Activated CD4-positive, alpha-beta T cell treated with anti-CD3 and anti-CD28 coated beads, Interleukin-10, Interleukin-2, amounts not matched to agents 100 ng/mL and 50 ng/mL, durations not matched to agents 16 hours and 8 hours (primary cell): ENCODE results near the gene TAGAP.
A peak's percentile ranks its signal among the peaks of the same experiment; 100 is the strongest.

ENCODE experiments used
- DNase-seq: peaks from one replicate; pipeline ENCODE4 v3.0.0-alpha.2; 2020

The TAGAP gene

GRCh38 chr6:159044899-159045727 is at the start of gene TAGAP:
Gene TAGAP (minus strand): TSS chr6:159044991. CDS start chr6:159044146, 845 bp downstream.
- peak; percentile 93 for DNase-seq

GRCh38 chr6:159093609-159094443 is 49.0 kb upstream of the TAGAP start:
- no peak for DNase-seq

GRCh38 chr6:159092631-159093030 is 47.8 kb upstream of the TAGAP start:
- DNase-seq, result no peak

GRCh38 chr6:159090530-159091480 is 46.0 kb upstream of the TAGAP start:
- no peak for DNase-seq

- peak; percentile 34 for DNase-seq
Measured at GRCh38 chr6:159089909-159090308, 45.1 kb upstream of the TAGAP start.

- no peak for DNase-seq
Measured at GRCh38 chr6:159089443-159089842, 44.7 kb upstream of the TAGAP start.

- no peak for DNase-seq
Measured at GRCh38 chr6:159086033-159086618, 41.3 kb upstream of the TAGAP start.

- DNase-seq, result no peak
Measured at GRCh38 chr6:159085396-159085895, 40.7 kb upstream of the TAGAP start.

GRCh38 chr6:159084493-159085091 is 39.8 kb upstream of the TAGAP start:
- DNase-seq, result no peak

GRCh38 chr6:159083146-159083545 is 38.4 kb upstream of the TAGAP start:
- DNase-seq, result no peak

GRCh38 chr6:159082039-159082815 is 37.4 kb upstream of the TAGAP start:
- no peak for DNase-seq

- DNase-seq, result no peak
Measured at GRCh38 chr6:159080217-159080976, 35.6 kb upstream of the TAGAP start.

GRCh38 chr6:159079367-159079766 is 34.6 kb upstream of the TAGAP start:
- DNase-seq, result no peak

- DNase-seq, result no peak
Measured at GRCh38 chr6:159077123-159077522, 32.3 kb upstream of the TAGAP start.

GRCh38 chr6:159075506-159076228 is 30.9 kb upstream of the TAGAP start:
- DNase-seq, result no peak

- no peak for DNase-seq
Measured at GRCh38 chr6:159074876-159075275, 30.1 kb upstream of the TAGAP start.

- DNase-seq, result no peak
Measured at GRCh38 chr6:159074120-159074684, 29.4 kb upstream of the TAGAP start.

GRCh38 chr6:159071843-159072769 is 27.3 kb upstream of the TAGAP start:
- no peak for DNase-seq
